Ovary (tissue), 9 donors: Measurements from ENCODE around the gene HIBCH. TPM values are rescaled to one million over a fixed set of nuclear protein-coding genes. Genes with fewer than 3 reads are reported as not detected.
"Not testable (repeated sequence)": the region's sequence is repeated elsewhere in the genome, so short reads cannot be mapped to it uniquely, and the experiment has no call there.

Source experiments
- DNase-seq, 5 donors: peaks; one replicate each; pipeline ENCODE4 v3.0.0-alpha.2; 2019 to 2020
- H3K27ac ChIP-seq, 2 donors: fragments of 200-600 bp; one replicate each; pipeline versions ENCODE4 v1.5.1 to v1.8.0; 2019 to 2022
- H3K27me3 ChIP-seq: fragments of 200-600 bp; one replicate; pipeline ENCODE4 v1.8.0; 2022
- H3K36me3 ChIP-seq: fragments of 200-600 bp; sonication (generic); one replicate; pipeline ENCODE4 v1.5.1; 2019
- H3K4me1 ChIP-seq: one replicate; pipeline ENCODE4 v1.8.1; 2013; ENCODE audit warnings: mild to moderate bottlenecking, moderate library complexity; ENCODE audit not compliant: insufficient read depth
- H3K4me3 ChIP-seq: fragments of 200-600 bp; sonication (generic); one replicate; pipeline ENCODE4 v1.5.1; 2017
- H3K9me3 ChIP-seq, 2 donors: fragments of 200-600 bp in 1 of 2; sonication (generic) in 1 of 2; one replicate each; pipeline versions ENCODE4 v1.5.1 to v1.8.1; 2013 to 2019; ENCODE audit warnings: mild to moderate bottlenecking in 1 of 2, moderate library complexity in 1 of 2
- CTCF ChIP-seq, 3 donors: fragments of 450-650 bp in 2 of 3; fragments of 200-600 bp in 1 of 3; IDR thresholded peaks; one replicate each; pipeline versions ENCODE4 v1.5.1 to v1.8.0; 2016 to 2022; ENCODE audit warnings: antibody characterized with exemption in 3 of 3, mild to moderate bottlenecking in 1 of 3
- EP300 ChIP-seq: sonication (generic); formaldehyde crosslinking; IDR thresholded peaks from one replicate; pipeline ENCODE4 v1.6.1; 2017; ENCODE audit warnings: antibody characterized with exemption
- POLR2A ChIP-seq: fragments of 450-650 bp; IDR thresholded peaks from one replicate; pipeline ENCODE4 v1.6.1; 2017; ENCODE audit warnings: antibody characterized with exemption, mild to moderate bottlenecking, moderate library complexity
- WGBS, 3 donors: extraction: QIAGEN DNeasy Blood & Tissue Kit in 1 of 3; methylation state at CpG; one replicate each; pipeline versions ENCODE4 v1.1.5 to v1.1.7; 2013 to 2017; 5-methylcytosine and 5-hydroxymethylcytosine counted together
- intact Hi-C, 4 donors: fragments of 100-400 bp; cut with DNase I; formaldehyde crosslinking; loops; one replicate each; pipeline versions ENCODE4 v1.11.0 to v1.15.1; 2022 to 2023
- polyA plus RNA-seq, 2 donors: library from polyadenylated mRNA; stranded (reverse); fragments of 200-250 nt in 1 of 2; fragments of 350-450 nt in 1 of 2; fragmentation: Illumina TruSeq in 1 of 2; extraction: RNeasy Lipid Tissue Mini Kit (QIAGEN cat#74804) in 1 of 2; gene quantifications; one replicate each; pipeline ENCODE4 v1.2.3, GENCODE V29; 2013 to 2014
- total RNA-seq, 7 donors: library from RNA; depleted of rRNA in 2 of 7; stranded (reverse); fragments of >200 nt in 2 of 7; fragmentation: NEBNext Ultra II Directional in 3 of 7; extraction: Animal tissue kit (Norgen Biotek cat#: 25700) in 3 of 7; gene quantifications; one replicate each; pipeline versions ENCODE4 v1.1.0 to v1.2.4, GENCODE V29; 2016 to 2023
- donor health status: DM: no; HTN: no; CAD: no; lungs with moderate emphysema.
- donor health status: DM: no; HTN: no; CAD: no.
- donor health status: Bipolar disorder and iron deficiency.
- donor health status: DM: yes; HTN: yes; CAD: no.
- donor health status: DM: no; HTN: no; CAD: no.
- donor health status: DM: yes; HTN: yes; CAD: no.

Gene HIBCH
- total and polyA plus RNA-seq, 9 donors = 9.7 to 28.4 (median 21.7) TPM

- WGBS, 3 donors = 37 to 49% (median 38%) methylated on average over 1 of the region's 1 CpG
- TF ChIP-seq CTCF (IDR thresholded peaks at IDR 0.05) (no peak), EP300 (no peak), POLR2A (no peak)
- no peaks in the 10 kb centered on the region for H3K27me3 ChIP-seq
- peaks cover 5% of the 10 kb centered on the region for H3K4me1 ChIP-seq
- H3K9me3 ChIP-seq = no peaks in the 10 kb centered on the region
- no peak for DNase-seq
- no peaks in the 10 kb centered on the region for H3K36me3 ChIP-seq
- intact Hi-C loops = no loop called here
- no peak overlapping the region for H3K27ac ChIP-seq
- H3K4me3 ChIP-seq = no peak overlapping the region
These were observed 5.7 kb downstream of the HIBCH start for GRCh38 chr2:190313880-190314279.

- H3K27me3 ChIP-seq, H3K4me1 ChIP-seq, H3K4me3 ChIP-seq, DNase-seq, intact Hi-C loops, H3K9me3 ChIP-seq, H3K36me3 ChIP-seq, H3K27ac ChIP-seq: not testable (repeated sequence)
- WGBS, 3 donors = 88 to 95% (median 89%) methylated on average over 5 of the region's 5 CpGs
These were observed 7.0 kb downstream of the HIBCH start for GRCh38 chr2:190312635-190313025.

- peaks cover 1% of the 10 kb centered on the region for H3K4me1 ChIP-seq
- H3K4me3 ChIP-seq = no peak overlapping the region
- H3K27ac ChIP-seq = no peak overlapping the region
These were observed 7.6 kb downstream of the HIBCH start for GRCh38 chr2:190311893-190312634.

GRCh38 chr2:190308031-190308430 is 11.6 kb downstream of the HIBCH start:
- no peaks in the 10 kb centered on the region for H3K27me3 ChIP-seq
- no peak overlapping the region for H3K4me3 ChIP-seq
- no peak for TF ChIP-seq EP300
- no peak for TF ChIP-seq POLR2A
- no peak for TF ChIP-seq CTCF (IDR thresholded peaks at IDR 0.05)
- no peaks in the 10 kb centered on the region for H3K4me1 ChIP-seq
- H3K9me3 ChIP-seq = no peaks in the 10 kb centered on the region
- intact Hi-C loops = no loop called here
- no peaks in the 10 kb centered on the region for H3K36me3 ChIP-seq
- no peak for DNase-seq
- 94 to 97% (median 94%) methylated on average over 1 of the region's 1 CpG for whole genome bisulfite sequencing, 3 donors
- no peak overlapping the region for H3K27ac ChIP-seq

More at GRCh38 chr2:190311893-190312634, 7.6 kb downstream of the HIBCH start:
- H3K27me3 ChIP-seq = no peaks in the 10 kb centered on the region
- 85 to 91% (median 87%) methylated on average over 7 of the region's 7 CpGs for WGBS, 3 donors
- intact Hi-C loops = no loop called here
- no peaks in the 10 kb centered on the region for H3K9me3 ChIP-seq
- no peak for DNase-seq
- no peaks in the 10 kb centered on the region for H3K36me3 ChIP-seq
- TF ChIP-seq CTCF (IDR thresholded peaks at IDR 0.05) (no peak), POLR2A (no peak), EP300 (no peak)

- Histone ChIP-seq H3K36me3 (no peaks in the 10 kb centered on the region), H3K27me3 (no peaks in the 10 kb centered on the region), H3K4me3 (no peak overlapping the region), H3K27ac (no peak overlapping the region), H3K9me3 (no peaks in the 10 kb centered on the region), H3K4me1 (no peaks in the 10 kb centered on the region)
- WGBS, 3 donors = 94 to 97% (median 96%) methylated on average over 5 of the region's 5 CpGs
- DNase-seq = no peak
- intact Hi-C loops = no loop called here
- TF ChIP-seq EP300 (no peak), CTCF (IDR thresholded peaks at IDR 0.05) (no peak), POLR2A (no peak)
These were observed 15.2 kb downstream of the HIBCH start for GRCh38 chr2:190304404-190304803.
